ENCODE data around the gene AMBRA1. TPM values are rescaled to one million over a fixed set of nuclear protein-coding genes. Genes with fewer than 3 reads are reported as not detected.

AMBRA1 gene
- total RNA-seq, 1 experiment from 2014 or later: 17.7 TPM

Other genes starting within 250 kb of the AMBRA1 start
- gene DGKZ, start 246.6 kb downstream of the AMBRA1 start, total RNA-seq (2014; rRNA removed; shearing (Covaris generic); ENCODE audit: low replicate concordance): 33.4 and 45.4 TPM in 2 replicates
- gene MDK, start 212.4 kb downstream of the AMBRA1 start, total RNA-seq (2014; rRNA removed; shearing (Covaris generic); ENCODE audit: low replicate concordance): 0.82 and 2.8 TPM in 2 replicates
- not detected in 2 replicates for gene CHRM4, start 202.2 kb downstream of the AMBRA1 start, total RNA-seq (2014; rRNA removed; shearing (Covaris generic); ENCODE audit: low replicate concordance)
- 4.0 and 4.5 TPM in 2 replicates for gene HARBI1, start 23.2 kb upstream of the AMBRA1 start, total RNA-seq (2014; rRNA removed; shearing (Covaris generic); ENCODE audit: low replicate concordance)
- gene ATG13, start 23.5 kb upstream of the AMBRA1 start, total RNA-seq (2014; rRNA removed; shearing (Covaris generic); ENCODE audit: low replicate concordance): 41.2 and 48.0 TPM in 2 replicates
- 2.6 and 6.3 TPM in 2 replicates for gene ARHGAP1, start 106.6 kb upstream of the AMBRA1 start, total RNA-seq (2014; rRNA removed; shearing (Covaris generic); ENCODE audit: low replicate concordance)
- gene ZNF408, start 107.0 kb upstream of the AMBRA1 start, total RNA-seq (2014; rRNA removed; shearing (Covaris generic); ENCODE audit: low replicate concordance): 8.0 and 16.1 TPM in 2 replicates
- gene F2, start 125.2 kb upstream of the AMBRA1 start, total RNA-seq (2014; rRNA removed; shearing (Covaris generic); ENCODE audit: low replicate concordance): 0.46 TPM in 1 of 2 replicates, not detected in the other

All from MG63 (cell line).